ENCODE data around the gene TBC1D26. TPM values are rescaled to one million over a fixed set of nuclear protein-coding genes. Genes with fewer than 3 reads are reported as not detected.

Gene TBC1D26
- total and polyA plus RNA-seq, 2 donors from 2014 or later = not detected

DNA sequence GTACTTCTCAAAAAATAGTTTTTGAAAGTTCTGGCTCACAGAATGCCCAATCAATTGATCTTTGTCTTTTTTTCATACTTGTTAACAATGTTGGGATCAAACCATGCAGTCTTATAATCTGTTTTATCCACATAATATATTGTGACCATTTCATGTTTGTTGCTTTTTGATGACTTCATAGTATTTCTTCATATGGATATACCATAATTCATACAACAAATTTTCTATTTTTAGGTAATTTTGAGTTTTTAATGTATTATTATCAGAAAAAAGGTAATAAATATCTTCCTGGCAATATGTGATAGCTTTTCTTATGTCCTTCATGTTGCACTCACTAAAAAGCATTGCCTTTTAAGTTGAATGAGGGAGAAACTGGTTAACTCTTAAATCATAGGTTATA, 44.8 kb downstream of the TBC1D26 start:
- DNase-seq (no peak), FAIRE-seq (no peak)
- Histone ChIP-seq H3K27ac (ENCODE audit: low read depth in 2 of 2, low read length in 2 of 2) (no peak overlapping the region), H3K4me3 (ENCODE audit: low read length in 3 of 3) (no peak overlapping the region), H3K4me1 (ENCODE audit: control insufficient read depth in 2 of 3, insufficient read depth in 2 of 3, low read depth in 1 of 3, low read length in 3 of 3) (no peaks in the 10 kb centered on the region), H3K9me3 (ENCODE audit: control insufficient read depth in 2 of 3, insufficient read depth in 1 of 3, low read length in 3 of 3) (peaks cover 0 to 3% (median 2%) of the 10 kb centered on the region in 3 donors), H3K36me3 (ENCODE audit: control insufficient read depth in 2 of 3, insufficient read depth in 3 of 3, low read length in 3 of 3) (no peaks in the 10 kb centered on the region), H3K9ac (ENCODE audit: low read length in 3 of 3) (no peak overlapping the region), H3K27me3 (ENCODE audit: control insufficient read depth, insufficient read depth, low read length) (no peaks in the 10 kb centered on the region)
- intact Hi-C loops (cut with DNase I) = no loop called here
- no peak for TF ChIP-seq CTCF (IDR thresholded peaks at IDR 0.05; ENCODE audit: borderline replicate concordance, extremely low read depth, insufficient read depth)

DNA sequence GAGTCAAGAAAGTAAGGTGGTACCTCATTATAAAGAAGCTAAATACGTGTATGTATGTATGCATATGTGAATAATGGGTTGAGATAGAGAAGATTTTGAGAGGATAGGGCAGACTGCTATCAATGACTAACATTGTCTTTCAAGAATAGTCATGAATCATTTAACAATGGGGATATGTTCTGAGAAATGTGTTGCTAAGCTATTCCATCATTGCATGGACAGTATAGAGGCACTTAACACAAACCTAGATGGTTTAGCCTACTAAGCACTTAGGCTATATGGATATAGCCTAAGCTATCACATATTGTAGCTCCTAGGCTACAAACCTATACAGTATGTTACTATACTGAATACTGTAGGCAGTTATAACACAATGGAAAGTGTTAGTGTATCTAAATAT, 45.2 kb downstream of the TBC1D26 start:
- no peak for TF ChIP-seq CTCF (IDR thresholded peaks at IDR 0.05; ENCODE audit: borderline replicate concordance, extremely low read depth, insufficient read depth)
- DNase-seq = no peak
- Histone ChIP-seq H3K27me3 (ENCODE audit: control insufficient read depth, insufficient read depth, low read length) (no peaks in the 10 kb centered on the region), H3K4me3 (ENCODE audit: low read length in 3 of 3) (no peak overlapping the region), H3K9ac (ENCODE audit: low read length in 3 of 3) (no peak overlapping the region), H3K36me3 (ENCODE audit: control insufficient read depth in 2 of 3, insufficient read depth in 3 of 3, low read length in 3 of 3) (no peaks in the 10 kb centered on the region), H3K9me3 (ENCODE audit: control insufficient read depth in 2 of 3, insufficient read depth in 1 of 3, low read length in 3 of 3) (peaks cover 0 to 3% (median 2%) of the 10 kb centered on the region in 3 donors), H3K27ac (ENCODE audit: low read depth in 2 of 2, low read length in 2 of 2) (no peak overlapping the region), H3K4me1 (ENCODE audit: control insufficient read depth in 2 of 3, insufficient read depth in 2 of 3, low read depth in 1 of 3, low read length in 3 of 3) (no peaks in the 10 kb centered on the region)
- intact Hi-C loops (cut with DNase I) = no loop called here
- no peak for FAIRE-seq

- H3K4me1 ChIP-seq (ENCODE audit: control insufficient read depth in 2 of 3, insufficient read depth in 2 of 3, low read depth in 1 of 3, low read length in 3 of 3) = no peaks in the 10 kb centered on the region
- no peak overlapping the region for H3K4me3 ChIP-seq (ENCODE audit: low read length in 3 of 3)
- H3K9ac ChIP-seq (ENCODE audit: low read length in 3 of 3) = no peak overlapping the region
- no peak overlapping the region for H3K27ac ChIP-seq (ENCODE audit: low read depth in 2 of 2, low read length in 2 of 2)
- no peak for TF ChIP-seq CTCF (IDR thresholded peaks at IDR 0.05; ENCODE audit: borderline replicate concordance, extremely low read depth, insufficient read depth)
- DNase-seq (no peak), FAIRE-seq (no peak)
- peaks cover 0 to 3% (median 2%) of the 10 kb centered on the region in 3 donors for H3K9me3 ChIP-seq (ENCODE audit: control insufficient read depth in 2 of 3, insufficient read depth in 1 of 3, low read length in 3 of 3)
- intact Hi-C loops (cut with DNase I) = no loop called here
- no peaks in the 10 kb centered on the region for H3K27me3 ChIP-seq (ENCODE audit: control insufficient read depth, insufficient read depth, low read length)
- H3K36me3 ChIP-seq (ENCODE audit: control insufficient read depth in 2 of 3, insufficient read depth in 3 of 3, low read length in 3 of 3) = no peaks in the 10 kb centered on the region
These were observed 45.6 kb downstream of the TBC1D26 start for GRCh38 chr17:15777717-15778116.

- no peak overlapping the region for H3K27ac ChIP-seq (ENCODE audit: low read depth in 2 of 2, low read length in 2 of 2)
- no peaks in the 10 kb centered on the region for H3K27me3 ChIP-seq (ENCODE audit: control insufficient read depth, insufficient read depth, low read length)
- no peak for FAIRE-seq
These were observed 47.0 kb downstream of the TBC1D26 start for GRCh38 chr17:15779119-15779518.

More at GRCh38 chr17:15779119-15779518, 47.0 kb downstream of the TBC1D26 start:
- intact Hi-C loops (cut with DNase I) = no loop called here
- H3K4me1 ChIP-seq (ENCODE audit: control insufficient read depth in 2 of 3, insufficient read depth in 2 of 3, low read depth in 1 of 3, low read length in 3 of 3) = no peaks in the 10 kb centered on the region
- no peak for TF ChIP-seq CTCF (IDR thresholded peaks at IDR 0.05; ENCODE audit: borderline replicate concordance, extremely low read depth, insufficient read depth)
- no peak overlapping the region for H3K9ac ChIP-seq (ENCODE audit: low read length in 3 of 3)
- no peak for DNase-seq
- H3K36me3 ChIP-seq (ENCODE audit: control insufficient read depth in 2 of 3, insufficient read depth in 3 of 3, low read length in 3 of 3) = no peaks in the 10 kb centered on the region
- H3K9me3 ChIP-seq (ENCODE audit: control insufficient read depth in 2 of 3, insufficient read depth in 1 of 3, low read length in 3 of 3) = peaks cover 0 to 3% (median 2%) of the 10 kb centered on the region in 3 donors
- H3K4me3 ChIP-seq (ENCODE audit: low read length in 3 of 3) = no peak overlapping the region

Measured in kidney (tissue), 14 donors.